ENCODE data around the gene KRT15. TPM values are rescaled to one million over a fixed set of nuclear protein-coding genes. Genes with fewer than 3 reads are reported as not detected.

Gene KRT15
- polyA plus RNA-seq, 1 of the 3 experiments (the other 2 are of a cell fraction) = 16.9 TPM

DNA sequence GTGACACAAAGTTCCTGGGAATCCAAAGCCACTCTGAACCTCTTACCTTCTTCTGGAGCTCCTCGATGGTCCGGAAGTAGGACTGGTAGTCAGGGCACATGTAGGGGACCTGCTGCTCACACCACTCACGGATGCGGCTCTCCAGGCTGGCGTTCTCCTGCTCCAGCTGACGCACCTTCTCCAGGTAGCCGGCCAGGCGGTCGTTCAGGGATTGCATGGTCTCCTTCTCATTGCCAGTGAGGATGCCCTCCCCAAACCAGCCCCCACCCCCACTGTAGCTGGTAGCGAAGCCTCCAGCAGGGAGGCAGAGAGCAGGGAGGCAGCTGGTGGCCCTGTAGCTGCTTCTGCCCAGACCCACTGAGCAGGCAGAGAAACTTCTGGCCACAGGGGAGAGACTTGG is 38.1 kb downstream of the KRT15 start:
- H3K4me1 ChIP-seq (ENCODE audit: control insufficient read depth in 1 of 2, insufficient read depth in 2 of 2, low read depth in 1 of 2, low read length in 1 of 2) = peaks cover 0 to 14% of the 10 kb centered on the region in 2 experiments; a peak in 1 of 4 replicates
- no peaks in the 10 kb centered on the region for H3K79me2 ChIP-seq (ENCODE audit: insufficient read depth)
- no peaks in the 10 kb centered on the region for H4K20me1 ChIP-seq (ENCODE audit: insufficient read depth)
- whole genome bisulfite sequencing (ENCODE audit: low lambda C conversion rate) = 90% methylated on average over 9 of the region's 10 CpGs
- ChIA-PET POLR2A (no interaction called here), CTCF (interaction anchor here (1.1 to 1.4 kb wide), 4 partner anchors 31 to 69 kb away, joined by 3 to 9 read pairs (median 3); no protein-coding TSS in a partner anchor)
- no peaks in the 10 kb centered on the region for H3F3A ChIP-seq (replicated peaks; ENCODE audit: insufficient read depth)
- DNase-seq = no peak
- no peak overlapping the region for H3K4me2 ChIP-seq
- TF ChIP-seq, protein P1, sequence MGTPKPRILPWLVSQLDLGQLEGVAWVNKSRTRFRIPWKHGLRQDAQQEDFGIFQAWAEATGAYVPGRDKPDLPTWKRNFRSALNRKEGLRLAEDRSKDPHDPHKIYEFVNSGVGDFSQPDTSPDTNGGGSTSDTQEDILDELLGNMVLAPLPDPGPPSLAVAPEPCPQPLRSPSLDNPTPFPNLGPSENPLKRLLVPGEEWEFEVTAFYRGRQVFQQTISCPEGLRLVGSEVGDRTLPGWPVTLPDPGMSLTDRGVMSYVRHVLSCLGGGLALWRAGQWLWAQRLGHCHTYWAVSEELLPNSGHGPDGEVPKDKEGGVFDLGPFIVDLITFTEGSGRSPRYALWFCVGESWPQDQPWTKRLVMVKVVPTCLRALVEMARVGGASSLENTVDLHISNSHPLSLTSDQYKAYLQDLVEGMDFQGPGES (IDR thresholded peaks at IDR 0.05; ENCODE audit: low read depth, low read length) = no peak
- TF ChIP-seq NRF1 (IDR thresholded peaks at IDR 0.05; ENCODE audit: low read depth, low read length) (no peak), YY1 (IDR thresholded peaks at IDR 0.05; ENCODE audit: low read depth) (no peak), SIN3A (IDR thresholded peaks at IDR 0.05; ENCODE audit: borderline replicate concordance, low read depth, low read length) (no peak), FOXJ3 (CRISPR knock-in tag; IDR thresholded peaks at IDR 0.05) (no peak), RFX5 (IDR thresholded peaks at IDR 0.05; ENCODE audit: low read length) (no peak), GATA2 (CRISPR knock-in tag; IDR thresholded peaks at IDR 0.05) (no peak), MXI1 (IDR thresholded peaks at IDR 0.05; ENCODE audit: low read depth, low read length) (no peak), TCF12 (IDR thresholded peaks at IDR 0.05) (no peak), NFIC (IDR thresholded peaks at IDR 0.05; ENCODE audit: borderline replicate concordance) (no peak)
- no peaks in the 10 kb centered on the region for H3K9me3 ChIP-seq
- no peaks in the 10 kb centered on the region for H3K27me3 ChIP-seq (ENCODE audit: insufficient read depth)
- no peaks in the 10 kb centered on the region for H3K36me3 ChIP-seq (replicated peaks in 1 of 2; ENCODE audit: control insufficient read depth in 1 of 2, insufficient read depth in 2 of 2, low read length in 1 of 2)
- H3K27ac ChIP-seq (ENCODE audit: low read depth in 2 of 2, low read length in 1 of 2) = no peak overlapping the region
- no peak overlapping the region for H2AFZ ChIP-seq (ENCODE audit: low read depth)
- H3K9ac ChIP-seq = no peak overlapping the region
- H3K4me3 ChIP-seq (ENCODE audit: low read depth in 2 of 2, low read length in 1 of 2) = no peak overlapping the region
- H3K9me2 ChIP-seq = no peaks in the 10 kb centered on the region

DNA sequence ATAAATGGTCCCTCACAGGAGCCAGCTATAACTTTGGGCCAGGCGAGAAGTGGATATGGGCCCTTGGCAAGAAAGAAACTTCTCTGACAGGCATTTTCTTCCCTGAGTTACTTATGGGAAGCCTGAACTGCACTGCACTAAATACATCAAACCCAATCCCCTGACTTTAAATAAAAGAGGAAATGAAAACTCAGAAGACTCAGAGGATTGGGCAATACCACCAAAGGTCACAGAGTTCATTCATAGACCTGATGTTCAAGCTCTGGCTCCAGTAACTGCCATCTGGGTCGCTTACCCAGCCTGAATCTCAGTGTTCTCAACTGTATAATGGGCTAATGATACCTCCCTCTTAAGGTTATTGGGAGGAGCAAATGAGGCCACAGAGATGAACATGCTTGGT is 38.6 kb downstream of the KRT15 start:
- CTCF ChIA-PET = interaction anchor here (1.1 to 1.4 kb wide), 4 partner anchors 32 to 74 kb away, joined by 3 read pairs; no protein-coding TSS in a partner anchor
- Histone ChIP-seq H3K4me2 (no peak overlapping the region), H3K36me3 (replicated peaks in 1 of 2; ENCODE audit: control insufficient read depth in 1 of 2, insufficient read depth in 2 of 2, low read length in 1 of 2) (no peaks in the 10 kb centered on the region), H3K9me2 (no peaks in the 10 kb centered on the region), H3K4me3 (ENCODE audit: low read depth in 2 of 2, low read length in 1 of 2) (no peak overlapping the region), H3K27me3 (ENCODE audit: insufficient read depth) (no peaks in the 10 kb centered on the region), H3K79me2 (ENCODE audit: insufficient read depth) (no peaks in the 10 kb centered on the region), H3K9ac (no peak overlapping the region), H3K9me3 (no peaks in the 10 kb centered on the region), H2AFZ (ENCODE audit: low read depth) (no peak overlapping the region), H3F3A (replicated peaks; ENCODE audit: insufficient read depth) (no peaks in the 10 kb centered on the region), H3K27ac (ENCODE audit: low read depth in 2 of 2, low read length in 1 of 2) (no peak overlapping the region), H4K20me1 (ENCODE audit: insufficient read depth) (no peaks in the 10 kb centered on the region), H3K4me1 (ENCODE audit: control insufficient read depth in 1 of 2, insufficient read depth in 2 of 2, low read depth in 1 of 2, low read length in 1 of 2) (peaks cover 0 to 14% of the 10 kb centered on the region in 2 experiments; a peak in 1 of 4 replicates)
- POLR2A ChIA-PET = no interaction called here
- TF ChIP-seq TCF12 (IDR thresholded peaks at IDR 0.05) (no peak), RFX5 (IDR thresholded peaks at IDR 0.05; ENCODE audit: low read length) (no peak), GATA2 (CRISPR knock-in tag; IDR thresholded peaks at IDR 0.05) (no peak), TEAD4 (IDR thresholded peaks at IDR 0.05; ENCODE audit: borderline replicate concordance, insufficient read depth) (no peak)
- DNase-seq = no peak
- 19% methylated on average over 2 of the region's 2 CpGs for WGBS (ENCODE audit: low lambda C conversion rate)

DNA sequence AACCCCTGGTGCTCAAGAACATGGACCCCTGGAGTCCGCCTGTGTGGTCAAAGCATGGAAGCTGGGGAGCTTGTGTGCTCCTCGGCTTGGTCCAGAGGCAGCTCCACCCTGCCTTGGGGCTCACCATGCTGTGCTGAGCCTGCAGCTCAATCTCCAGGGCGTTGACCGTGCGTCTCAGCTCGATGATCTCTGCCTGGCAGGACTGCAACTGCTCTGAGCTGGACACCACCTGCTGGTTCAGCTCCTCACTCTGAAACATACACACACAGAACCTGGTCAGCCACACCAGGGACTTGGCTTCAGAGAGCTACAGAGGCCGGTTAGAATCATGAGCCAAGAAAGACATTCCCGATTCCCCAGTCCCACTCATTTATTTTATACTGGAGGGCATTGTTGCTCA is 40.5 kb downstream of the KRT15 start:
- no peaks in the 10 kb centered on the region for H3K9me2 ChIP-seq
- no peak for DNase-seq
- H3K4me3 ChIP-seq (ENCODE audit: low read depth in 2 of 2, low read length in 1 of 2) = no peak overlapping the region
- H3K4me1 ChIP-seq (ENCODE audit: control insufficient read depth in 1 of 2, insufficient read depth in 2 of 2, low read depth in 1 of 2, low read length in 1 of 2) = peaks cover 0 to under 1% of the 10 kb centered on the region in 2 experiments; a peak in 1 of 4 replicates
- H4K20me1 ChIP-seq (ENCODE audit: insufficient read depth) = no peaks in the 10 kb centered on the region
- no peaks in the 10 kb centered on the region for H3K79me2 ChIP-seq (ENCODE audit: insufficient read depth)
- no peaks in the 10 kb centered on the region for H3K36me3 ChIP-seq (replicated peaks in 1 of 2; ENCODE audit: control insufficient read depth in 1 of 2, insufficient read depth in 2 of 2, low read length in 1 of 2)
- no peak overlapping the region for H3K9ac ChIP-seq
- H2AFZ ChIP-seq (ENCODE audit: low read depth) = no peak overlapping the region
- no peaks in the 10 kb centered on the region for H3K9me3 ChIP-seq
- H3F3A ChIP-seq (replicated peaks; ENCODE audit: insufficient read depth) = no peaks in the 10 kb centered on the region
- no peak overlapping the region for H3K4me2 ChIP-seq
- H3K27me3 ChIP-seq (ENCODE audit: insufficient read depth) = no peaks in the 10 kb centered on the region
- WGBS (ENCODE audit: low lambda C conversion rate) = 81% methylated on average over 2 of the region's 8 CpGs
- TF ChIP-seq JUND (IDR thresholded peaks at IDR 0.05) (no peak), RCOR1 (IDR thresholded peaks at IDR 0.05; ENCODE audit: low read length) (no peak), POLR2AphosphoS5 (IDR thresholded peaks at IDR 0.05; ENCODE audit: low read depth, low read length) (no peak), CHD2 (IDR thresholded peaks at IDR 0.05; ENCODE audit: low read length, partially characterized antibody) (no peak), TAF1 (IDR thresholded peaks at IDR 0.05; ENCODE audit: borderline replicate concordance, low read depth, low read length) (no peak), GATA2 (CRISPR knock-in tag; IDR thresholded peaks at IDR 0.05) (no peak), NFIC (IDR thresholded peaks at IDR 0.05; ENCODE audit: borderline replicate concordance) (no peak)
- TF ChIP-seq, protein P2, sequence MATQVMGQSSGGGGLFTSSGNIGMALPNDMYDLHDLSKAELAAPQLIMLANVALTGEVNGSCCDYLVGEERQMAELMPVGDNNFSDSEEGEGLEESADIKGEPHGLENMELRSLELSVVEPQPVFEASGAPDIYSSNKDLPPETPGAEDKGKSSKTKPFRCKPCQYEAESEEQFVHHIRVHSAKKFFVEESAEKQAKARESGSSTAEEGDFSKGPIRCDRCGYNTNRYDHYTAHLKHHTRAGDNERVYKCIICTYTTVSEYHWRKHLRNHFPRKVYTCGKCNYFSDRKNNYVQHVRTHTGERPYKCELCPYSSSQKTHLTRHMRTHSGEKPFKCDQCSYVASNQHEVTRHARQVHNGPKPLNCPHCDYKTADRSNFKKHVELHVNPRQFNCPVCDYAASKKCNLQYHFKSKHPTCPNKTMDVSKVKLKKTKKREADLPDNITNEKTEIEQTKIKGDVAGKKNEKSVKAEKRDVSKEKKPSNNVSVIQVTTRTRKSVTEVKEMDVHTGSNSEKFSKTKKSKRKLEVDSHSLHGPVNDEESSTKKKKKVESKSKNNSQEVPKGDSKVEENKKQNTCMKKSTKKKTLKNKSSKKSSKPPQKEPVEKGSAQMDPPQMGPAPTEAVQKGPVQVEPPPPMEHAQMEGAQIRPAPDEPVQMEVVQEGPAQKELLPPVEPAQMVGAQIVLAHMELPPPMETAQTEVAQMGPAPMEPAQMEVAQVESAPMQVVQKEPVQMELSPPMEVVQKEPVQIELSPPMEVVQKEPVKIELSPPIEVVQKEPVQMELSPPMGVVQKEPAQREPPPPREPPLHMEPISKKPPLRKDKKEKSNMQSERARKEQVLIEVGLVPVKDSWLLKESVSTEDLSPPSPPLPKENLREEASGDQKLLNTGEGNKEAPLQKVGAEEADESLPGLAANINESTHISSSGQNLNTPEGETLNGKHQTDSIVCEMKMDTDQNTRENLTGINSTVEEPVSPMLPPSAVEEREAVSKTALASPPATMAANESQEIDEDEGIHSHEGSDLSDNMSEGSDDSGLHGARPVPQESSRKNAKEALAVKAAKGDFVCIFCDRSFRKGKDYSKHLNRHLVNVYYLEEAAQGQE (IDR thresholded peaks at IDR 0.05; ENCODE audit: low read depth, low read length) = no peak
- no peak overlapping the region for H3K27ac ChIP-seq (ENCODE audit: low read depth in 2 of 2, low read length in 1 of 2)
- POLR2A ChIA-PET = no interaction called here
- CTCF ChIA-PET = interaction anchor here (0.9 to 1.1 kb wide), 2 partner anchors 11 to 71 kb away, joined by 3 read pairs; partner anchors contain the start of gene KRT32

Data from SK-N-SH (cell line).